DMS 273 (cell line): ENCODE results near the gene IGFALS.

ENCODE experiments used
- DNase-seq: peaks from one replicate; lab custom pipeline; 2025; ENCODE audit not compliant: unreplicated experiment; lab: John Stamatoyannopoulos, UW

The IGFALS gene

DNA sequence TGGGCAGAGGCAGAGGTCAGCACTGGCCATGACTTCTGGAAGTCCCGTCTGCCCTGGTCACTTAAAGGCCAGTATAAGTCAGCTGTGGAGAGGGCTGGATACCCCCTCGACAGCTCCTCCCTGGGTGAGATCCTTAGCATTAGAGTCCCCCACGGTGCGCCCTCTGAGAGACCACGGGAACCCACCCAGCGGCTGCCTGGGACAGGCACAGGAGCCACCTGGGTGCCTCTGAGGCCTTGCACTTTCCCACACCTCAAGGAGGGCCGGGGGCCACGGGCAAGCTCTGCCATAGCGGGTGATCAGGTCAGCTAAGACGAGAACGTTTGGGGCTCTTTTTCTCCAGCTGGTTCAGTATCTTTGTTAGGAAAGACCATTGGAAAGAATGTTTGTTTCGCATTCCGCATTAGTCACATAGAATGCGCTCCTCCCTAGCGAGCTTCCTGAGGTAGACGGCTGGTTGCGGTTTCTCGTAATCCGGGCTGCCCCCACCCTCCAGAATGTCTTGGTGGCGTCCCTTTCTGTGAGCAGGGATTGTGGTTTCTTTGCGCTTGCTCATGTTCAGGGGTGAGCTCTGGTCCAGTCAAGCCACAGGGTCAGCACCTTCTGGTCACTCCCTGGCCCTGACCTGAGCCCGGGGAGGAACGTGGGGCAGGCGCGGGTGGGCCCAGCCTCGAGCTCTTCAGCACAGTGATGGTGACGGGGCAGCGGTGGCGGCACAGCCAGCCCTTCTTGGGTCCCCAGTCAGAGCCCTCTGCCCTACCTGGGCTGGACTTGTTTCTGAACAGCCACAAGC is 47.4 kb downstream of the IGFALS start:
- DNase-seq: no peak

DNA sequence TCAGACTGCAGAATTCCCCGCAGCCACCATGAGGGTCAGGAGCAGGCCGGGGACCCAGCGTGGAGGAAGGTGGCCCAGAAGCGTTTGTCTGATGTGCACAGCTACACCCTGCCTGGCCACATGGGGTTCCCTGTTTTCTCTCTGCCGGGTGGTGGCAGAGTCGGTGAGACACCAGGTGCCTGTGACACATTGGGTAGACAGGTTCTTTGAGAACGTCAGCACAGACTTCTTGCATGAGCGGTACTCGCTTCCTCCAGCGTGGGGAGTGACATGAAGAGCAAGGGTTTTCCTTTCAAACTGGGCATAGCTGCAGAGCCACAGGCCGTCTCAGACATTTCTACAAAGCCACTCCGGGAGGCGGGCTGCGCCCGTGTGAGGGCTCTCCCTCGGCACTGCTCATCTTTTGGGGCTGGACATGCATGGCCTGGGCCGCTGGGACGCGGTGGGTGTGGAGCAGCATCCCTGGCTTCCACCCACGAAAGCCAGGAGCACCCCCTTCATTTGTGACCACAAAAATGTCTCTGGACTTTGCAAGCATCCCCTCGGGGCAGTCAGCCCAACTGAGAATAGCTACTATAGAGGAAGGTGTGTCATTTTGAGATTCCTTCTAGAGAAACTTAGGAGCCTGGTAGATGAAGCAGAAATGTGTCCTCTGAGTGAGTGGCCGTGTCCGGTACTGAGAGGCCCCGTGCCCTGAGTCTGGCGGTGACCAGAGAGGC is 48.2 kb downstream of the IGFALS start:
- DNase-seq: no peak

DNA sequence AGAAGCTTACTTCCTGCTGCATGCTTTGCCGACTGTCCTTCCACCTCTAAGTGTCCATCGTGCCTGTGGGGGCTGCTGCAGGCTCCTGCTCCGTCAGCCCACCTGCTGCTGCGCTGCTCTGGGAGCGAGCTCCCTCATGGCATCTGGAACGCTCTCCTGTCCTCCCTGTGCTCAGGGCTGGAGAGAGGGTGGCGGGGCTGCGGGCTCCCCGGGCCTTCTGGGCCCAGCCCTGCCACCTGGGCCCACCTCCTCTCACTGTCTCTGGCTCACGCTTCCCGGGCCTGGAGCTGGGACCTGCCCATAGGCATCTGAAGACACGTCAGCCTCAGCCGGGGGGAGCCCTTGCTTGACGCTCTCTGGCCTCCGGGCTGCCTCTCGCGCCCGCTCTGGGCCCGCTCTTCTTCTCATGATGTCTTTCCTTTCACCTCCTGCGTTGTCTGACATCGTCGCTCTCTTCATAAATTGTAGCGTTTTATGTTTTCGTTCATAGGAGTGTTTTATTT is 49.1 kb downstream of the IGFALS start:
- DNase-seq: no peak

DNA sequence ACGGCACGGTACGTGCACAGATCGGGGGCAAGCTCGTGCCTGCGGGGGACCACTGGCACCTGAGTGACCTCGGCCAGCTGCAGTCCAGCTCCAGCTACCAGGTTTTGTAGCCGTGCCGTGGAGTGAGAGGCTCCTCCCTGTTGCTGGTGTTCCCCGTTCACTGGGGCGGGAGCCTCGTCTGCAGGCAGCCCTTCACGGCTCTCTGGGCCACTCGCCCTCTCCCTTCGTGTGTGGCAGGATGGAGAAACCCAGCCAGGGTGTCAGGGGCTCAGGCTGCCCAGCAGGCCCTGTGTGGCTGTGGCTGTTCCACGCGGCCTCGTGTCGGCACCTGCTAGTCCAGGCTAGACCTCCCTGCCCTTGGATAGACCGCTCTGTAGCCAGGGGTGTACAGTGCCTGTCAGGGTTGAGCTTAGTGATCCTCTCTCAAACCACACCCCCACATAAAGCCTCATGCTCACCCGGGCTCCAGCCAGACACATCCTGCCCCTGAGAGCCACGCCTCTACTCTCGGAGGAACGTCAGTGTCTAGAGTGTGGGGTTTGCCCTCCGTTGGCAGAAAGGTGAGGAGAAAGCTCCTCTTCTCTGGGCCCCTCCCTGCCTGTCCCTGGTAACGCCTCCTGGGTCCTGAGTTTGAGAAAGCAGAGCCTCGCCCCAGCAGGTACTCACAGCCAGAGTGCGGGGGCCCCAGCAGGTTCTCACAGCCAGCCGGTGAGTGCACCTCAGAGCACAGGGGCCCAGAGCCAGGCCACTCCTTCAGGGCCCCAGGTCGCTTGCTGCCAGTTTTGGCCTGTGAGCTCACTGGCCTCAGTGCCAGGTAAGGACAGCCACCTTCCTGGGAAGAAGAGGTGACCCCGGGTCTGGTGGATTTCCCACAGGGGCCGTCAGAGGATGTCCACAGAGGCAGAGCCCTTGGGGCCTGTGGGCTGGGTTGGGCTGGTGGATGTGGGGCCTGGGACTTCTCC is 49.8 kb downstream of the IGFALS start:
- DNase-seq: no peak

DNA sequence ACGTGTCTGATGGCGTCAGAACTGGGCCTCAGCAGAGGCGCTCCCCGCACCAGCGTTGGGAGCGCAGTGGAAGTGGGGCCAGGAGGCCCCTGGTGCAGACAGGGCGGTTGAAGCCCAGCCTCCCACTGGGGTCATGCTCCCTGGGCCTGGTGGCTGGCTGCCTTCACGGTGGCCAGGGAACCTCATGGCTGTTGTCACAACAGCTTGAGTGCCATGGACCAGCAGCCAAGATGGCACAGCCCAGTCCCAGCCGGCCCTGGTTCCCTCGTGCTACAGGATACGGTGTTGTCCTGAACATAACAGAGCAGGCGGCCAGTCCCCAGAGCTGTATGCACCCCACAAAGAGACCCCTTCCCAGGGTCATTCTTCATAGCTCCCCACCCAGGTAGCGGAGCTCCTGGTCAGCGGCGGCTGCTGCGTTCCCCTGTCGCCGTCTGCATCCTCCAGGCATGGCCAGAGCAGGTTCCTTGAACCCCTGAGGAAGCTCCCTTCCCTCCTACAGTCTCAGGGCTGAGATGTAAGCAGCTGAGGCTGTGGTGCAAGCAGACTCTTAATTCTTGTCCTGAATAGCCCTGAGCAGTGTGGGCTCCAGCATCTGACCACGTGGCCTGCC is 51.8 kb downstream of the IGFALS start:
- no peak for DNase-seq

DNA sequence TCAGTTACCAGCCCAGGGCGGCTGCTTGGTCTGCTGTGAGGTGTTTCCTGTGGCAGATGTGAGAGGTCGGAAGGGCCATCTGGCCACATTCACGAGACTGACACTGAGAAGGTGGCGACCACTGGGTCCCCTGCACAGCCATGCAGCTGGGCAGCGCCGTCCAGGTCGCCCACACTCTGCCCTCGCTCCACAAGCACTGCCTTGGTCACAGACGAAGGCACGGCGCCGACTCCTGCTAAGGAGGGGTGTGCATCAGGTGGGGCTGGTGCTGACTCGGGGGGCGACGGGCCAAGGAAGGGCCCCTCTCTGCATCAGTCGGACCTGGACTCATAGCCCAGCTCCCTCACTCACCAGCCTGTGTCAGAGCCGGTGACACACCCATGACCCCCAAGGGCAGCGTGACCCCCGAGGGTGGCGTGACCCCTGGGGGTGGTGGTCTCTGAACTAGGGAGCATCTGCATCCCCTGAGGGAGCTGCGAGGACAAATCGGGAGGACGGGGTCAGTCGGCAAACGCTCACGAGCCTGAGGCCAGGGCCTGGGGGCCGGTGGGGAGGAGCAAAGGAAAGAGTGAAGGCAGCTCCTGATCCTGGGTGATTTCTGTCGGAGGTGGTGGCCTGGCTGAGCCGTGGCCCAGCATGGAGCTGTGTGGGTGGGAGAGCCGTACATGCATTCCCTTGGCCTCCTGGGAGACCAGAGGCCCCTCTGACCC is 52.6 kb downstream of the IGFALS start:
- no peak for DNase-seq
